HG03064 (cell line): ENCODE data around the gene UNC80.
"Not testable (repeated sequence)": the region's sequence is repeated elsewhere in the genome, so short reads cannot be mapped to it uniquely, and the experiment has no call there.

Source experiments
- ATAC-seq: cut with Tn5 transposase; IDR thresholded peaks from one replicate; pipeline ENCODE4 v1.9.1; 2021; ENCODE audit warnings: low read depth; ENCODE audit not compliant: unreplicated experiment

Gene UNC80, protein sequence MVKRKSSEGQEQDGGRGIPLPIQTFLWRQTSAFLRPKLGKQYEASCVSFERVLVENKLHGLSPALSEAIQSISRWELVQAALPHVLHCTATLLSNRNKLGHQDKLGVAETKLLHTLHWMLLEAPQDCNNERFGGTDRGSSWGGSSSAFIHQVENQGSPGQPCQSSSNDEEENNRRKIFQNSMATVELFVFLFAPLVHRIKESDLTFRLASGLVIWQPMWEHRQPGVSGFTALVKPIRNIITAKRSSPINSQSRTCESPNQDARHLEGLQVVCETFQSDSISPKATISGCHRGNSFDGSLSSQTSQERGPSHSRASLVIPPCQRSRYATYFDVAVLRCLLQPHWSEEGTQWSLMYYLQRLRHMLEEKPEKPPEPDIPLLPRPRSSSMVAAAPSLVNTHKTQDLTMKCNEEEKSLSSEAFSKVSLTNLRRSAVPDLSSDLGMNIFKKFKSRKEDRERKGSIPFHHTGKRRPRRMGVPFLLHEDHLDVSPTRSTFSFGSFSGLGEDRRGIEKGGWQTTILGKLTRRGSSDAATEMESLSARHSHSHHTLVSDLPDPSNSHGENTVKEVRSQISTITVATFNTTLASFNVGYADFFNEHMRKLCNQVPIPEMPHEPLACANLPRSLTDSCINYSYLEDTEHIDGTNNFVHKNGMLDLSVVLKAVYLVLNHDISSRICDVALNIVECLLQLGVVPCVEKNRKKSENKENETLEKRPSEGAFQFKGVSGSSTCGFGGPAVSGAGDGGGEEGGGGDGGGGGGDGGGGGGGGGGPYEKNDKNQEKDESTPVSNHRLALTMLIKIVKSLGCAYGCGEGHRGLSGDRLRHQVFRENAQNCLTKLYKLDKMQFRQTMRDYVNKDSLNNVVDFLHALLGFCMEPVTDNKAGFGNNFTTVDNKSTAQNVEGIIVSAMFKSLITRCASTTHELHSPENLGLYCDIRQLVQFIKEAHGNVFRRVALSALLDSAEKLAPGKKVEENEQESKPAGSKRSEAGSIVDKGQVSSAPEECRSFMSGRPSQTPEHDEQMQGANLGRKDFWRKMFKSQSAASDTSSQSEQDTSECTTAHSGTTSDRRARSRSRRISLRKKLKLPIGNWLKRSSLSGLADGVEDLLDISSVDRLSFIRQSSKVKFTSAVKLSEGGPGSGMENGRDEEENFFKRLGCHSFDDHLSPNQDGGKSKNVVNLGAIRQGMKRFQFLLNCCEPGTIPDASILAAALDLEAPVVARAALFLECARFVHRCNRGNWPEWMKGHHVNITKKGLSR (N-terminal part only)

DNA sequence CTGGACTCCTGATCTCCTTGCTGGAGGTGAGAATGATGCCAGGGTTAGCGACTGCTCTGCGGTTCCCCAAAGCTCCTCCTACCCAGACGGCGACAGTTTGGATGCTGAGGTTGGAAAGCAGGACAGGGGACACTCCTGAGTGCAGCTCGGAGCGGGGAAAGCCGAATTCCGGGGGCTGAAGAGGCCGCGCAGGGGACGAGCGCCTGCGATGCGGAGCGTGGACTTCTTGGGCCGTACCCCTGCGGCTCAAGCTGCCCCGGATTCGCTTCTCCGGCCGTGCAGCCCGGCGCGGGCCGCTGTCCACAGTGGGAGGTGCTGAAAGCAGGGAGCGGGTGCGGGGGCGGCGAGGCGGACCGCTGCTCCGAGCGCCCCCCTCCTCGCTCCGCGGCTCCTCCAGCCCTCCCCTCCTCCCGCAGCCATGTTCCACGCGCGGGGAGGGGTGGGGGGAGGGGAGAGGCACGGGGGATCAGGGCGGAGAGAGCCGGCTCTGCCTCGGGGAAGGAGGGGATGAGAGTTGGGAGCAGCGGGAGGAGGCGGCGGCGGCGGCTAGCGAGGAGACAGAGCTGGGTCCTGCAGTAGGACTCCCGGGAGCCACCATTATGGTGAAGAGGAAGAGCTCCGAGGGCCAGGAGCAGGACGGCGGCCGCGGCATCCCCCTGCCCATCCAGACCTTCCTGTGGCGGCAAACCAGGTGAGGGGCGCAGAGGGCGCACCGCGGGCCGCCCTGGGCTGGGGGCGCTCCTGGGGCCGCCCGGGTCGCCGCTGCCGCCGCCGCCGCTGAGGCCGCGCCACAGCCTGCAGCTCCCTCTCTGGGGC lies at the start of gene UNC80:
UNC80 (plus strand) TSS at position 359 of the 816 bp plus-strand sequence; CDS start at position 600, 241 bp downstream.
- no peak for ATAC-seq

DNA sequence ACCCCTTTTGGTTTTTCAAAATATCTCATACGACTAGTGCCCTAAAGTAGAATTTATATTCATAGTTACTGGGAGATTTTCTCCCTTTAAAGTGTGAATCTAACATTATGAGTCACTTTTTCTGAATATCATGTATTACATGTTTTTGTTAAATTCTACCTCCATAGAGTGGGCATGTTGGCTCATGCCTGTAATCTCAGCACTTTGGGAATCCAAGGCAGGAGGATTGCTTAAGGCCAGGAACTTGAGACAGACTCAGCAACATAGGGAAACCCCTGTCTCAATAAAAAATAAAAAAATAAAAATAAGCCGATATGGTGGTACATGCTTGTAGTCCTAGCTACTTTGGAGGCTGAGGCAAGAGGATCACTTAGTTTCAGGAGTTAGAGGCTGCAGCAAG lies 45.3 kb upstream of the UNC80 start:
- no peak for ATAC-seq

DNA sequence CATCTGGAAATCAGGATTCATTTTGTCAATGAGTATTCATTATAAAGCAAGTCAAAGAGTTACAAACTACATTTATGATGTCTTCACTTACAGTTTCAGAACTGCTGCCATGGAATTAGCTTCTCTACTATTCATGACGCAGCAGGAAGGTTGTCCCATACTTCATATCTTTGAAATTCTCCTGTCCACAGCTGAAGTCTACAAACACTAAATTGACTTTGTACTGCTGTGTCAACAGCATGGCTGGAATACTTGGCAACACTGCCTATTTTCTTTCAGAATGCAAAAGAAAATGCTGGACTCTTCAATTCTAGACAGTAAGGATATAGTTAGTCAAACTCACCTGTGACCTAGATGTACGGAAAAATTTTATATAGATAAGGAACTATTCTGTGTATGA lies 44.6 kb upstream of the UNC80 start:
- ATAC-seq = no peak

DNA sequence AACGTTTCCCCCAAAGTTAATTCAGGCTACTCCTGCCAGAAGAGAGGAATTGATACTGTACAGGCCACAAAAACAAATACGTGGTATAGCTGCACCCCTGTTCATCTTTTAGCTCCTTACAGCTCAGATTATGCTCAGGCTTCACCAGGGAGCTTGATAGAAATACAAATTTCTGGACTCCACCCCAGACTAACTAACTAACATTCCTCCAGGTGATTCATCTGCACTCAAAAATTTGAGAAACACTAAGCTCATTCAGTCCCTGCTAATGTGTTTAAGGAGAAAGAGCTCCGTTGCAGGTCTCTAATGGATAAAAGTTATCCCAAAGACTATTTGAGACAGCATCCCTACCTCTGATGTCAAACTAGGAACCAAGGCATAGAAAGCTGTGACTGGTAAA lies 36.8 kb upstream of the UNC80 start:
- no peak for ATAC-seq

DNA sequence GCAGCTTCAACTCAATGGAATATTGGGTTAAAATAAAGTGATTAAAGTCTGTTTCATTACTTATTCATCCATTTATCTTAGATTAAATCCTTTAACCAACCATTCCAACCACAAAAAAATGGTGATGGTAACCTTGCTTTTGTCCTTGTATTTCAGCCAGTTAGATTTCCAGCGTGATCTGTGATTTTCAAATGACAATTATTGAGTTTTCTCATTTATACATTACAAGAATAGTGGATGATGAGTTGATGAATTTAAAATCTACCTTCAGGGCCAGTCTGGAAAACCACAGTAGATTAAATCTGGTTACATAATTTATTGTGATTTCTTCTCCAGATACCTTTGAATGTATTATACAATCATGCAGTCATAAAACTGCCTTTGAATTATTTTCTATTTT lies 29.7 kb upstream of the UNC80 start:
- ATAC-seq = no peak

DNA sequence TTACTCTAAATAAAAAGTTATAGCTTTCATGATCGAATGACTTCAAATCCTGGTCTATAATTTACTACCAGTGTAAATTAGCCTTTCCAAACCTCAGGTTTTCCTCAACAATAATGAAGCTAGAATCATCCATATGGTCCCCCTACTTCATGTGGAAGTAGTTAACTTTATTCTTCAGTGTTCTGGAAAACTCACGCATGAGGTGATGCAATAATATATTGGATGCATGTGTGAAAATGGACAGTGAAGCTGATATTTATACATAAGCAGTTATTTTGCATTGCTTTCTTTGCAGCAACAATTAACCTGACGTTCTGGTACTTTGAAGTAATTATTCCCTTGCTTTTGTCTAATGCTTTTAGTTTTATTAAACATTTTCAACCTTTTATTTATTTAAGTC lies 18.6 kb upstream of the UNC80 start:
- no peak for ATAC-seq

DNA sequence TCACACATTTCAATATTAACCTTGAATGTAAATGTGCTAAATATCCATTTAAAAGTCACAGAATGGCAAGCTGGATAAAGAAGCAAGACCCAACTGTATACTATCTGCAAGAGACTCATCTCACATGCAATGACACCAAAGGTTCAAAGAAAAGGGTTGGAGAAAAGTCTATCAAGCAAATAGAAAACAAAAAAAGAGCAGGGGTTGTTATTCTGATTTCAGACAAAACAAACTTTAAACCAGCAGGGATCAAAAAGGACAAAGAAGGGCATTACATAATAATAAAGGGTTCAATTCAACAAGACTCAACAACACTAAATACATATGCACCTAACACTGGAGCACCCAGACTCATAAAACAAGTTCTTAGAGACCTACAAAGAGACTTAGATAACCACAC lies 14.5 kb upstream of the UNC80 start:
- no peak for ATAC-seq

DNA sequence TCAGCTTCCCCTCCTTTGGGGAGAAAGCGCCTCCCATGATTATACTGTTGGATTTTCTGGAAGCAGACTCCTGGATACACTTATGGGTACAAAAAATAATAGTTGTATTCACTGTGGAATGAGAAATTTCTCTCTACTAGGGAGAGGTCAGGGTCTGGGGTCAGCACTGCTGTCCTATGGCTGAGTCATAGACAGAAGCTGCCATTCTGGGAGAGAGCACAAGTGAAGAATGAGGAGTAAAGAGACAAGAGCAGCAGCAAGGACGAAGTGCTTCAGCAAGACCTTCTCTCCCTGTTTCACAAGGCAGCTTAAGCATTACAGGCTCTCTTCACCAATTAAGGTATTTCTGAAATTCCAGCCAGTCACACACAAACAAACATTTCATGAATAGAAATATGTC lies 10.1 kb upstream of the UNC80 start:
- no peak for ATAC-seq

DNA sequence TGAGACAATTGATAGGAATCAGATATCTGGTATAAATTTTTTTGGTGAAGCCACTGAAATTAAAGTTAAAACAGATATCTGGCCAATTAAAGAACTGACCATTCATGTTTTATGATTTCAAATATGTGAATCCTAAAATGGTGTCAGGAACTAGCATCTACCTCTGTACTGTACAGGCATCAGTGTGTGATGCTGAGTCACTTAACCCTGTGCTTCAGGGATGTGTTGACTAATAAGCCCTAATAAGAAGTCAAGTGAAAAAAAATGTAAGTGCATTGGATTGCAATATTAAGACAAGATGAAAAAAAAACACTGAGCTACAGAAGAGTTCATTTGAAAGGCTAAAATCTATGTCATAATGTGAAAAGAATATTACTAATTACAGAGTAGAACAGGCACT lies 9.1 kb upstream of the UNC80 start:
- ATAC-seq = no peak

DNA sequence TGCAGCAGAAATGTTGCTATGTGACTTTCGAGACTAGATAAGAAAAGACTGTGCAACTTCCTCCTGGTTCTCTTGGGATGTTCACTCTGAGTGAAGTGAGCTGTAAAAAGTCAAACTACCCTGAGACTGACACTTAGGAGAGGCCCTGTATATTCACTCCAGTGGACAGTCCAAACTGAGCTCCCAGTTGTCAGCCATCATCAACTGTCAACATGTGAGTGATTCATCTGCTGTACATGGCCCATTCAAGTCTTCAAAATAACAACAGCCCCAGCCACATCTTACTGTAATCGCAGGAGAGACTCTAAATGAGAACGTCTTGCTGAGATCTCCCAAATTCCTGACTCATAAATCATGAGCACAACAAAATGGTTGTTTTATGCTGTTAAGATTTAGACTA lies 8.5 kb upstream of the UNC80 start:
- no peak for ATAC-seq

DNA sequence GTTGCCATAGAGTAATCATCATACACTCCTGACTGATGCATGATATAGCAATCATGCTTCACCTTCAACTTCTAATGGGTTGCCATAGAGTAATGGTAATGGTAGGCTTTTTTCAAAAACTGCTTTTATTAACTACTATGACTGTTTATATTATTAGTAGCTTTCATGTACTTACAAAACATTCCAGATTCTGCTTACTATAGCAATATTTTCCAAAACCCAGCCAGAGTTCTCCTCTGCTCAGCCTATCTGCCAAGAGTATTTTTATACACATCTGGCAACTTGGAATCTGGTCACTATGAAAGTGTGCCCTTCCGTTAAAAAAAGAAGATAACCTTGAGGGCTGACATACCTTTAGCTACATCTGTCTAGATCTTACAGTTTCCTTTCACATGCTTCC lies 5.0 kb upstream of the UNC80 start:
- no peak for ATAC-seq

DNA sequence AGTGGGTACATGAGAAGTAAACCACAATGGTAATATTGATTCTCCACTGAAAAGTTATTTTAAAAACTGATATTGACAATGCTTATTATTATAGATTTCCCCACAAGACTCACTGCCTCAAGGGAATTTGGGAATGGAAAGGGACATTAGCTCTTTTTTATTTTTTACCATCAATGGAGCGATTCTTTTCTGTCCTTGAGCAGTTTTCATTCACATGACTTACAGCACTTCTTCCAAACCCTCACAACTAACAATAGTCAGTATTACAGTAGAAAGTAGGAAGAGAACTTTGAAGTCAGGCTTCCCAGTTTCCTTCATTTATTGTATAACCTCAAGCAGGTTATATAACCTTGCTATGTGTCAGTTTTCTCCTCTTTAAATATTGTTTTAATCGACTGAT lies 4.3 kb upstream of the UNC80 start:
- no peak for ATAC-seq

DNA sequence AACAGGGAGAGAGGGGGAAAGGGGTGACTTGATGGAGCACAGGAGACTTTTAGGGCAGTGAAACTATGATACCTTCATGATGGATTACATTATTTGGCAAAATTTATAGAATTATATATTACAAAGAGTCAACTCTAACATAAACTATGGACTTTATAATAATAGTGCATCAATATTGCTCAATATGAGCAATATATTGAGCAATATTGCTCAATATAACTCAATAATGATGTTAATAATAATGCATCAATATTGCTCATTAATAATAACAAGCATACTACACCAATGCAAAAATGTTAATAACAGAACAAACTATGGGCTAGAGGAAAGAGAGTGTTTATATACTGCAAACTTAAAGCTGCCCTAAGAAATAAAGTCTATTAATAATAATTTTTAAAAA lies 3.1 kb upstream of the UNC80 start:
- ATAC-seq = no peak

DNA sequence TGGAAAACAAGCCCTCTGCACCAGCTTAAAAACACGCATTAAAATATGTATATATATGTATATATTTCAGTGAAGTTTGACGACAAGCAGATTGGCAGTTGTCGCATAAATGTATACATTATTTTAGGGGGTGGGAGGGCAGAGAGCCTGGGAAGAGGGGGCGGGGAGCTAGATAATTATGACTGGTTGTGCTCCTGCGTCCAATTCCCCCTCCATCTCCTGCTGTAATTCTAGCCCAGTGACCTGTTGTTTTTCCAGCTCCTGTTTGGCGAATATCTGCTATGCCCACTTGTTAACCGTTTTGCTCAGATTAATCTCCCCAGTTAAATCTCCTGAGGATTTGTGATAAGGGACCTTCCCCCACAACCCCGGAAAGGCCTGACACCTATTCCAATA lies 656 bp downstream of the UNC80 start:
- ATAC-seq = no peak

DNA sequence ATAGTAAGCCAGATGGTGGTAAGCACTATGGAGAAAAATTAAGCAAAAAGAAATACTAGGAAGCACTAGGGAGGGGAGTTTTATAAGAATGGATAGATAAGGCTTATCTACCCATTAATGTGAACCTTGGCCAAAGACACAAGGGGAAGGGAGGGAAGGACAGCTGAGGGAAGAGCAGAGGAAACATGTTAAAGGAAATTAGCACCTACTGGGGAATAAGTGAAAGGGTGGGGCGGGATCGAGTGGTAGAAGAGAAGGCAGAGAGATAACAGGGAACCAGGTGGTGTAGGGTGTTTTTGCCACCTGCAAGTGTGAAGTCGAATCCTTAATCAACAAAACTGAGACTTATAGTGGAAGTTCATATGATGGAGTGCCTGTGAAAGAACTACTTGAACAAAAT lies 1.7 kb downstream of the UNC80 start:
- ATAC-seq = no peak

DNA sequence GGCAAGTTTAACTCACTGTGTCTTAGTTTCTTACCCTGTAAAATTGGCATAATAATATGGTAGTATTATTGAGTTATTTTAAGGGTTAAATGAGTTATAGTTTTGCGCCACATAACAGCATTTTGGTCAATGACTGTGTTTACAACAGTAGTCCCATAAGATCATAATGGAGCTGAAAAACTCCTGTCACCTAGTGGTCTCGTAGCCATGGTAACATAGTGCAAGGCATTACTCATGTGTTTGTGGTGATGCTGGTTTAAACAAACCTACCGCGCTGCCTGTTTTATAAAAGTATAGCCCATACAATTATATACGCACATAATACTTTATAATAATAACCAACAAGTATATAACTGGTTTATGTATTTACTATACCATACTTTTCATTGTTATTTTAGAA lies 15.8 kb downstream of the UNC80 start:
- ATAC-seq = no peak

DNA sequence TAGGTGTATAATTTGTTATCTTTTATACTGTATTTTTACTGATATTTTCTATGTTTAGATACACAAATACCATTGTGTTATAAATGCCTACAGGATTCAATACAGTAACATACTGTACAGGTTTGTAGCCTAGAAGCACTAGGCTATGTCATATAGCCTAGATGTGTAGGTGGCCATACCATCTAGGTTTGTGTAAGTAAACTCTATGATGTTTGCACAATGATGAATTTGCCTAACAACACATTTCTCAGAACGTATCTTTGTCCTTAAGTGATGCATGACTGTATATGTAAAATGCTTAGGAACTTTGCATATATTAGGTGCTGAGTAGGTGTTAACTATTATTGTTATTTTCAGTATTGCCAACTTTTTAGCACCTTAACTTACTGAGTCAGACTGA lies 17.3 kb downstream of the UNC80 start:
- no peak for ATAC-seq

DNA sequence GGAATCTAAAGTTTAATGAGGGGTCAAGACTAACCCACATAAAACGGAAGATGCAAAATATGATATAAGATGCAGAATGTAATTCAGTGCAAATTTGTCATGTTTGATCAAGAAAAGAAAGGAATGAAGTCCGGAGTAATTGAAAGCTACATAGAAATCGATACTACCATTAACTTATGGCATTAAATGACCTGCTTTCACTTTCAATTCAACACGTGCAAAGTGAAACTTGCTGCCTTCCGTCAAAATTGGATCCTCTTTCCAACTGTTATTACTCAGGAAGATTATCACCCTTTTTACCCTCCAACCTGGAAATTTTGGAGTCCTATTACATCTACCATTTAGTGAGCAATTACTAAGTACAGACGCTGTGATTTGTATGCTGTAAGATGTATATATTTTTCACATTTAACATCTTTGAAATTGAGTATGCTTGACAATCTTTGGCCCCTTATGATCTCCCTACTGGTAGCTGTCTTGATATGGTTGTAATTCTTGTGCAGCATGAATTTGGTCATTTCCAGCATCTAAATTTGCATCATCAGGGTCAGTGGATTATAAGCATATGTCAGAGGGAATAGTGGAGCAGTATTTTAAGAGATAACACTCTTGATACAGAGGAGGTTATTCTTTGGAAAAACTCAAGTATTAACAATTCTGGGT lies 18.6 kb downstream of the UNC80 start:
- ATAC-seq = no peak

DNA sequence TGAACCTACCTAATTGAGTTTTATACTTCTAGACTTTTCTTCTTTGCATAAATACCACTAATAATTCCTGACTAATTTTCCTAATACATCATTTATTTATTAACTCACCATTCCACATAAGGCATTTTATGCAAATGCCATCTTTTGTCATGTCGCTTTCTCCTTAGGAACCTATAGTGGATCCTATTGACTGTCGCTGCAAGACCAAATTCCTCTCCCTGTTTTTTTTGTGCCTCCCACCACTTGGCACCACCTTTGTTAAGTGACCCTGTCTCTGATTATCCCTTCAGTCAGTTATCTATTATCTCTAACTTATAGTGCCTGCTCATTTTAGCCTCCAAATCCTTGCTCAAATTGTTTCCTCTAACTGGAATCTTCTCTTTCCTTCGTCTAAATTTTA lies 19.5 kb downstream of the UNC80 start:
- no peak for ATAC-seq

DNA sequence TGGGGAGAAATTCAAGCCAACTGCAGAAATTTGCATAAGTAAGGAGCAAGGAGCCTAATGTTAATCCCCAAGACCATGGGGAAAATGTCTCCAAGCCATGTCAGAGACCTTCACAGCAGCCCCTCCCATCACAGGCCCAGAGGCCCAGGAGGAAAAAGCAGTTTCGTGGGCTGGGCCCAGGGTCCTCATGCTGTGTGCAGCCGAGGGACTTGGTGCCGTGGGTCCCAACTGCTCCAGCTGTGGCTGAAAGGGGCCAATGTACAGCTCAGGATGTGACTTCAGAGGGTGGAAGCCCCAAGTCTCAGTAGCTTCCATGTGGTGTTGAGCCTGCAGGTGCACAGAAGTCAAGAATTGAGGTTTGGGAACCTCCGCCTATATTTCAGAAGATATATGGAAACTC lies 23.8 kb downstream of the UNC80 start:
- not testable (repeated sequence) for ATAC-seq
